ENCODE measurements around the gene ERFL. TPM values are rescaled to one million over a fixed set of nuclear protein-coding genes. Genes with fewer than 3 reads are reported as not detected.

The ERFL gene
- total RNA-seq, 1 donor from 2014 or later = not detected

DNA sequence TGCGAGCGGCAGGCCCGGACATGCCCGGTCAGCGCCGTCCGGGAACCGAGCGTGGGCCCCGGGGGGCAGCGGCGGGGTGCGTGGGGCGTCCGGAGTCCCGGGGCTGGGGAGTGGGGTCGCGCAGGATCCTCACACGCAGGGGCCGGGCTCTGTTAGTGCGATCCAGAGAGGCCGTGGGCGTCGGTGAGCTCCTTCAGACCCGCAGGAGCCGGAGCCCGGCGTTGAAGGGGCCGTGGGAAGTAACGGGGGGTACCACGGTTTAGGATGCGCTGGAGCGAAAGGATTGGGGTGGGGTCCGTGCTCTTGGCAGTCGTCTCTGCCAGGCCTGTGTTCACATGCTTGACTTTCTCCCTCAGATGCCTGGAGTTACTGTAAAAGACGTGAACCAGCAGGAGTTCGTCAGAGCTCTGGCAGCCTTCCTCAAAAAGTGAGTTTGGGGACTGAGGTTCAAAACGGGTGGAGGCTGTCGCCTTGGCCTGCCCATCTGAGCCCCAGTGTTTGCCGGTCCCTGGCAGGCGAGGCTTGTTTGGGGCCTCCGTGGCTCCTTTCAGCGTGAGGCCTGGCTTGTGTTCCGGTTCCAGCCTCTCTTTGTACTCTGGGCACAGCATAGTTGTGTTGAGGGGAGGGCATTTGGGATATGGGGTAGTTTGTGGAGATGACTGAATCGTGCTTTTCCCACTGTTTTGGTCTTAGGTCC, 67.7 kb downstream of the ERFL start:
- H3K4me1 ChIP-seq = peaks cover 25 to 27% of the 10 kb centered on the region in 2 donors
- peak overlapping the region; percentile 83 to 99 for H3K4me3 ChIP-seq
- no peaks in the 10 kb centered on the region for H3K9me3 ChIP-seq
- no peak for DNase-seq (ENCODE audit: low spot score in 2 of 2)
- intact Hi-C loops (cut with DNase I) = loop anchor here (1.0 to 5.0 kb wide), 2 partner anchors 24 to 217 kb away; partner anchors contain the start of gene ZNF574
- TF ChIP-seq, protein P1, sequence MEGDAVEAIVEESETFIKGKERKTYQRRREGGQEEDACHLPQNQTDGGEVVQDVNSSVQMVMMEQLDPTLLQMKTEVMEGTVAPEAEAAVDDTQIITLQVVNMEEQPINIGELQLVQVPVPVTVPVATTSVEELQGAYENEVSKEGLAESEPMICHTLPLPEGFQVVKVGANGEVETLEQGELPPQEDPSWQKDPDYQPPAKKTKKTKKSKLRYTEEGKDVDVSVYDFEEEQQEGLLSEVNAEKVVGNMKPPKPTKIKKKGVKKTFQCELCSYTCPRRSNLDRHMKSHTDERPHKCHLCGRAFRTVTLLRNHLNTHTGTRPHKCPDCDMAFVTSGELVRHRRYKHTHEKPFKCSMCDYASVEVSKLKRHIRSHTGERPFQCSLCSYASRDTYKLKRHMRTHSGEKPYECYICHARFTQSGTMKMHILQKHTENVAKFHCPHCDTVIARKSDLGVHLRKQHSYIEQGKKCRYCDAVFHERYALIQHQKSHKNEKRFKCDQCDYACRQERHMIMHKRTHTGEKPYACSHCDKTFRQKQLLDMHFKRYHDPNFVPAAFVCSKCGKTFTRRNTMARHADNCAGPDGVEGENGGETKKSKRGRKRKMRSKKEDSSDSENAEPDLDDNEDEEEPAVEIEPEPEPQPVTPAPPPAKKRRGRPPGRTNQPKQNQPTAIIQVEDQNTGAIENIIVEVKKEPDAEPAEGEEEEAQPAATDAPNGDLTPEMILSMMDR (IDR thresholded peaks at IDR 0.05) = no peak
- H3K36me3 ChIP-seq = peaks cover 43 to 45% of the 10 kb centered on the region in 2 donors
- H3K27ac ChIP-seq = peak overlapping the region; percentile 92 to 95
- H3K27me3 ChIP-seq = no peaks in the 10 kb centered on the region

DNA sequence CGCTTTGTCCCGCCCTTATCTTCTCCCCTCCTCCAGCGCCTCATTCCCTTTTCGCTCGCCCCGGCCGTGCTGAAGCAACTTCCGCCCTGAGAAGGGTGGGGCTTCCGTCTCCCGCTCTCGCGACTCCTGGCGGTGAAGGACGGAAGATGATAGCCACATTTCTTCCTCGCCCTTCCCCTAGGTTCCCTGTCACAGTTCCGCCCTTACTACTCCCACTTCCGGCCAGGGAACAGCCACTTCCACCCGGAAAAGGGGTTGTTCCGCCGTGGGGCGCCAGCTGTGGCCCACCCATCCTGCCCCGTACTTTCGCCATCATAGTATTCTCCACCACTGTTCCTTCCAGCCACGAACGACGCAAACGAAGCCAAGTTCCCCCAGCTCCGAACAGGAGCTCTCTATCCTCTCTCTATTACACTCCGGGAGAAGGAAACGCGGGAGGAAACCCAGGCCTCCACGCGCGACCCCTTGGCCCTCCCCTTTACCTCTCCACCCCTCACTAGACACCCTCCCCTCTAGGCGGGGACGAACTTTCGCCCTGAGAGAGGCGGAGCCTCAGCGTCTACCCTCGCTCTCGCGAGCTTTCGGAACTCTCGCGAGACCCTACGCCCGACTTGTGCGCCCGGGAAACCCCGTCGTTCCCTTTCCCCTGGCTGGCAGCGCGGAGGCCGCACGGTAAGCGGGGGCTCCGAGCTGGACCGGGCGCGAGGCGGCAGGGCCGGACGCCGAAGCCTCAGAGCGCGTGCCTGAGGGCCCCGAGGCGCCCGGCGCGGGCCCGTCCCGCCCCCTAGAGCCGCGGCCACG, 68.4 kb downstream of the ERFL start, which contains the start of gene RPS19:
RPS19 (plus strand) TSS at position 638 of the 801 bp plus-strand sequence. CDS start 520 bp downstream, outside the sequence.
- Histone ChIP-seq H3K36me3 (peaks cover 35 to 38% of the 10 kb centered on the region in 2 donors), H3K27me3 (no peaks in the 10 kb centered on the region), H3K27ac (peak within 1 kb of the TSS; percentile 92 to 95), H3K4me3 (peak within 1 kb of the TSS; percentile 83 to 99), H3K9me3 (no peaks in the 10 kb centered on the region), H3K4me1 (peaks cover 23 to 27% of the 10 kb centered on the region in 2 donors)
- intact Hi-C loops (cut with DNase I) = loop anchor here (1.0 to 10.0 kb wide), 4 partner anchors 24 to 545 kb away; partner anchors contain the start of gene ZNF574
- TF ChIP-seq, protein P1 (IDR thresholded peaks at IDR 0.05) = peak; percentile 60 to 63 (median 60)
- peak; percentile 92 to 99 for DNase-seq (ENCODE audit: low spot score in 2 of 2)

DNA sequence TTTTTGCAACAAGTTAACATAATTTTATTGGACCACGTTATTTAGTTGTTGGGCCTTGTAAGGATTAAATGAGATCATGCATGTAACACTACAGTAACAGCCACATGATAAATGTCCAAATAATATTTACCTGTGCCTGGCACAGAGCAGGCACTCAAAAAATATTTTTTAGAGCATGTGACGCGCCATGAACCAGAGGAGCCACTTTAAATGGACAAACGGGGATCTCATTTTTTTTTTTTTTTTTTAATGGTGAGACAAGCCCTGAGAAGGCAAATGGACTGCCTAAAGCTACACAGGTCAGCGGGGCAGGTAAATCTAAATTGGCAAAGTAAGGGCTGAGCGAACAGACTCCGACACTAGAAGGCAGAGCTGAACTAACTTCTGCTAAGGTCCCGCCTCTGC, 69.0 kb downstream of the ERFL start:
- intact Hi-C loops (cut with DNase I) = loop anchor here (1.0 to 10.0 kb wide), 2 partner anchors 99 to 546 kb away; no protein-coding TSS in a partner anchor
- H3K27ac ChIP-seq = peak overlapping the region; percentile 14 to 92

More for the DNA sequence above, 69.0 kb downstream of the ERFL start:
- no peak for DNase-seq (ENCODE audit: low spot score in 2 of 2)
- Histone ChIP-seq H3K9me3 (no peaks in the 10 kb centered on the region), H3K4me1 (peaks cover 23 to 27% of the 10 kb centered on the region in 2 donors), H3K4me3 (peak overlapping the region; percentile 44 to 99), H3K27me3 (no peaks in the 10 kb centered on the region), H3K36me3 (peaks cover 29 to 32% of the 10 kb centered on the region in 2 donors)
- TF ChIP-seq, protein P1 (IDR thresholded peaks at IDR 0.05) = no peak

Other genes starting within 250 kb of the ERFL start
- gene CEACAM7, start 240.2 kb downstream of the ERFL start, total RNA-seq = not detected
- not detected for gene CEACAM5, start 219.8 kb downstream of the ERFL start, total RNA-seq
- not detected for gene CEACAM6, start 172.9 kb downstream of the ERFL start, total RNA-seq
- not detected for gene CEACAM3, start 131.9 kb downstream of the ERFL start, total RNA-seq
- not detected for gene LYPD4, start 83.8 kb downstream of the ERFL start, total RNA-seq
- gene DMRTC2, start 83.4 kb downstream of the ERFL start, total RNA-seq = not detected
- gene RPS19, start 68.2 kb downstream of the ERFL start, total RNA-seq = 956 TPM
- not detected for gene CD79A, start 51.2 kb downstream of the ERFL start, total RNA-seq
- gene ARHGEF1, start 45.3 kb downstream of the ERFL start, total RNA-seq = 178 TPM
- 360 TPM for gene RABAC1, start 30.9 kb upstream of the ERFL start, total RNA-seq
- 1.1 TPM for gene ATP1A3, start 65.8 kb upstream of the ERFL start, total RNA-seq
- 15.5 TPM for gene GRIK5, start 141.8 kb upstream of the ERFL start, total RNA-seq
- 14.9 TPM for gene ZNF574, start 147.7 kb upstream of the ERFL start, total RNA-seq
- gene POU2F2, start 204.0 kb upstream of the ERFL start, total RNA-seq = not detected

Measured in ascending aorta (tissue), 2 donors.